ENCODE data around the gene TMEM106C. TPM values are rescaled to one million over a fixed set of nuclear protein-coding genes. Genes with fewer than 3 reads are reported as not detected.

The TMEM106C gene
- total and polyA plus RNA-seq, 2 of the 4 experiments (the other 2 are of a cell fraction) = 72.1 to 74.6 TPM

- Histone ChIP-seq H2BK20ac (ENCODE audit: low read depth, low read length) (no peak overlapping the region), H3K79me1 (ENCODE audit: low read depth in 1 of 2, low read length in 2 of 2) (no peaks in the 10 kb centered on the region), H3K23ac (ENCODE audit: low read depth, low read length) (no peak overlapping the region), H2BK120ac (ENCODE audit: low read depth, low read length) (no peak overlapping the region), H3K9me3 (ENCODE audit: control insufficient read depth, insufficient read depth, low read length) (peaks cover 9% of the 10 kb centered on the region; the same call in 1 of the 2 replicates), H3K27ac (ENCODE audit: insufficient read depth, low read length) (no peak overlapping the region), H2AK9ac (replicated peaks; ENCODE audit: low read depth, low read length, poor library complexity) (no peak overlapping the region), H3K4me1 (ENCODE audit: control insufficient read depth, insufficient read depth, low read length) (no peaks in the 10 kb centered on the region), H2AK5ac (ENCODE audit: low read depth, low read length) (no peak overlapping the region), H4K8ac (ENCODE audit: low read depth in 2 of 2, low read length in 2 of 2) (no peak overlapping the region), H3K18ac (ENCODE audit: low read depth, low read length) (no peak overlapping the region), H4K91ac (ENCODE audit: insufficient read depth, low read depth, low read length) (no peak overlapping the region), H3K9ac (ENCODE audit: low read depth, low read length) (no peak overlapping the region), H3K27me3 (ENCODE audit: control insufficient read depth, insufficient read depth, low read length) (peaks cover 28% of the 10 kb centered on the region), H3K4me2 (ENCODE audit: low read depth, low read length) (no peak overlapping the region), H2AFZ (replicated peaks; ENCODE audit: low read length, poor library complexity) (no peak overlapping the region), H2BK5ac (ENCODE audit: low read depth, low read length, poor library complexity, severe bottlenecking) (no peak overlapping the region), H3K9me1 (ENCODE audit: insufficient read depth, low read length) (no peaks in the 10 kb centered on the region; the same call in 1 of the 2 replicates), H3K56ac (ENCODE audit: extremely low read depth, insufficient read depth, low read length) (no peak overlapping the region), H3K14ac (replicated peaks; ENCODE audit: low read depth, low read length) (no peak overlapping the region), H3K36me3 (ENCODE audit: control insufficient read depth, insufficient read depth, low read length) (no peaks in the 10 kb centered on the region), H3K4me3 (ENCODE audit: insufficient read depth, low read depth, low read length) (no peak overlapping the region), H4K20me1 (ENCODE audit: insufficient read depth, low read length) (no peaks in the 10 kb centered on the region), H4K5ac (ENCODE audit: low read depth, low read length) (no peak overlapping the region), H3K4ac (ENCODE audit: low read depth, low read length) (no peak overlapping the region), H2BK15ac (ENCODE audit: low read depth, low read length) (no peak overlapping the region)
- no TSS peak for BruUV-seq (replicated peaks)
- TF ChIP-seq RCOR1 (IDR thresholded peaks at IDR 0.05; ENCODE audit: insufficient replicate concordance, low read length) (no peak), RFX5 (IDR thresholded peaks at IDR 0.05; ENCODE audit: low read depth, low read length) (no peak), RAD21 (IDR thresholded peaks at IDR 0.05; ENCODE audit: low read length) (no peak)
- 72% methylated on average over 2 of the region's 4 CpGs; no CpG with 5 or more reads in 1 of the 2 experiments for WGBS, 2 experiments (ENCODE audit: extremely low coverage in 2 of 2, insufficient read length in 1 of 2)
- CTCF ChIA-PET = no interaction called here
- in situ Hi-C loops (cut with MboI; ENCODE audit: low sequenced_read_pairs) (no loop called here), dilution Hi-C loops (cut with HindIII; ENCODE audit: low sequenced_read_pairs, unreplicated experiment) (no loop called here), intact Hi-C loops (cut with micrococcal nuclease) (no loop called here)
- POLR2A ChIA-PET (ENCODE audit: unreplicated experiment) = no interaction called here
- ATAC-seq (ENCODE audit: low read depth) = no peak
- DNase-seq = no peak
Measured at GRCh38 chr12:47954467-47955045, 8.8 kb upstream of the TMEM106C start.

Measured in IMR-90 (cell line).